Osteocyte (in vitro differentiated cells): ENCODE measurements around the gene AURKAIP1. TPM values are rescaled to one million over a fixed set of nuclear protein-coding genes. Genes with fewer than 3 reads are reported as not detected.

Experiments
- DNase-seq: peaks from one replicate; pipeline ENCODE4 v3.0.0; 2021; ENCODE audit warnings: mixed read lengths; ENCODE audit not compliant: unreplicated experiment; ENCODE audit errors: extremely low spot score
- H3K27ac Mint-ChIP-seq: one replicate; pipeline ENCODE4 v1.8.0; 2021; ENCODE audit warnings: mild to moderate bottlenecking, mixed read lengths; ENCODE audit not compliant: unreplicated experiment
- H3K27me3 Mint-ChIP-seq: one replicate; pipeline ENCODE4 v1.8.0; 2021; ENCODE audit warnings: mixed read lengths; ENCODE audit not compliant: unreplicated experiment
- H3K36me3 Mint-ChIP-seq: one replicate; pipeline ENCODE4 v1.8.0; 2021; ENCODE audit warnings: mixed read lengths; ENCODE audit not compliant: unreplicated experiment
- H3K4me1 Mint-ChIP-seq: one replicate; pipeline ENCODE4 v1.8.0; 2021; ENCODE audit warnings: mixed read lengths; ENCODE audit not compliant: unreplicated experiment
- H3K4me3 Mint-ChIP-seq: one replicate; pipeline ENCODE4 v1.8.0; 2021; ENCODE audit warnings: mild to moderate bottlenecking, moderate library complexity, mixed read lengths; ENCODE audit not compliant: unreplicated experiment
- H3K9me3 Mint-ChIP-seq: one replicate; pipeline ENCODE4 v1.8.0; 2021; ENCODE audit warnings: mixed read lengths; ENCODE audit not compliant: unreplicated experiment
- CTCF ChIP-seq: fragments of 200-600 bp; sonication (generic); IDR thresholded peaks from 2 replicates; pipeline ENCODE4 v1.5.0; 2021; ENCODE audit warnings: antibody characterized with exemption, mild to moderate bottlenecking, moderate library complexity
- total RNA-seq: library from RNA; stranded (reverse); gene quantifications from 2 replicates; pipeline ENCODE4 v1.2.1, GENCODE V29; 2021

Gene AURKAIP1
- total RNA-seq, 1 donor from 2014 or later: 116 TPM

DNA sequence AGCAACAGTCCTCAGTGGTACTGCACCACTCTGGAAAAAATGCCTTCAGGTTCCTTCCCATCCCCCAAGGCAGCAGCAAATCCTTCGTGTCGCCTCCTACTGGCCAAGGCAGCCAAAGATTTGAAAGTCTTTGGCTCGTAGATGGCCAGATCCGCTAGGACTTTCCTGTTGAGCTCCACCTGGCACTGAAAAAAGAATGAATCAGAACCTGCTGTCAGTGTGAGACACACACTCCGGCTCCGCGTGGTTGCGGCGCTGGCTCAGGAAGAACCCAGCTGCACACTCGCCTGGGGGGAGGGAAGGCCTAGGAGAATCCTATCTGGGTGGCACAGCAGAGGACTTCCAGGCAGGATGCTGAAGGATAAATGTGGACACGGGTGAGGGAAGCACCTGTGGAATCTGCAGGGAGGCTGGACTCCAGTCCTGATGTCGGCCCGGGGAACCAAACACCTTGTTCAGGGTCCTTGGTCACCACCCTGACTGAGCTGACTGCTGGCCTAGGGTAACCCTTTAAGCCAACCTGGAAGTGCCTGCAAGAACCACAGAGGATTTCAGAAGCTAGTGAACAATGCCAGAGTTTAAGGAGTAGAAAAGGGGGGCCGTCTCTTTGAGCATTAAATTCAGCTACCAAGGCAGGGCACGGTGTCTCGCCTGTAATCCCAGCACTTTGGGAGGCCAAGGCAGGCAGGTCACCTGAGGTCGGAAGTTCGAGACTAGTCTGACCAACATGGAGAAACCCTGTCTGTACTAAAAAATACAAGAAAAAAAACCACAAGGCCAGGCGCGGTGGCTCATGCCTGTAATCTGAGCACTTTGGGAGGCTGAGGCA is 27.3 kb upstream of the AURKAIP1 start:
- DNase-seq: no peak
- H3K4me1 Mint-ChIP-seq: peaks cover 38% of the 10 kb centered on the region
- H3K27me3 Mint-ChIP-seq: no peaks in the 10 kb centered on the region
- H3K4me3 Mint-ChIP-seq: peak overlapping the region; percentile 36
- peaks cover 26% of the 10 kb centered on the region for H3K36me3 Mint-ChIP-seq
- peak; percentile 62 for TF ChIP-seq CTCF
- H3K27ac Mint-ChIP-seq: peak overlapping the region; percentile 60
- H3K9me3 Mint-ChIP-seq: no peaks in the 10 kb centered on the region

- Mint-ChIP-seq H3K4me3 (peak overlapping the region; percentile 36), H3K27me3 (no peaks in the 10 kb centered on the region), H3K36me3 (peaks cover 26% of the 10 kb centered on the region), H3K27ac (no peak overlapping the region), H3K9me3 (no peaks in the 10 kb centered on the region), H3K4me1 (peaks cover 36% of the 10 kb centered on the region)
- DNase-seq: no peak
- TF ChIP-seq CTCF: no peak
These were observed 26.5 kb upstream of the AURKAIP1 start for GRCh38 chr1:1401457-1402010.

DNA sequence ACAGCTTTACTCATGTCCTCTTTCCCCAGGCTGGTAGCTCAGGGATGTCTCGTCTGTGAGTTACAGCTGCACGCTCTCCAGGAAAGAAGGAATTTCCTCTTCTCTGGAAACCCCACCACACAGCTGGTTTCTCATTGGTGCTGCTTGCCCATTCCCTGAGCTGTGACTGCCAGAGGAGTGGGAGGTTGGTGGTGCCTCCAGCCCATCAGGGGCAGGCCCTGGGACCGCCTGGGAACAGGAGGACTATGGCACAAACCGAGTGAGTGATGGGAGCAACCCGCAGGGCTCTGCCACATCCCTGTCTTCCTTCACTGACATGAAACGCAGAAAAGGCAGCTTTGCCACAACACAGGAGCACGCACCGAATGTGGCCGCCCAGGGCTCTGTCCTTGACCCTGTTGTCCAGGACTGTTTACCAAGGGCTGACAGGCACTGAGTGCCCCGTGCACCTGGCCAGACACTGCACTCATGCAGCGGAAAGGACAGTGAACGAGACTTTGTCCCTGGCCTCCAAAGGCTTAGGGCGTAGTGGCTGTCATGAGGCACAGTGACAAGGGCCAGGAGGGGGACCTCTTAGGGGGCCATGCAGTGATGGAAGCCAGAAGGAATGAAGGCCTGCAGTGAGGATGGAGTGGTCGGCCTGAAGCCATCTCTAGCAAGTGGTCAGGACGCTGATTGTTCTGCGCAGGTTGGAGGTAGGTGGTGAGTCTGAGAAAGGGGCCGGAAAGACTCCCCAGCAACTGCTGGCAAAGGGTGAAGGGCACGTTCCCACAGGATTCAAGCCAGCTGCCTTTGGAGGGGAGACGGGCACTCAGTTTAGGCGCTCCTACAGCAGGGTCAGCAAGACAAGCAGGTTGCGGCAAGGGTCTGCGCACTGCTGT is 25.8 kb upstream of the AURKAIP1 start:
- H3K27ac Mint-ChIP-seq: peak overlapping the region; percentile 84
- no peak for DNase-seq

DNA sequence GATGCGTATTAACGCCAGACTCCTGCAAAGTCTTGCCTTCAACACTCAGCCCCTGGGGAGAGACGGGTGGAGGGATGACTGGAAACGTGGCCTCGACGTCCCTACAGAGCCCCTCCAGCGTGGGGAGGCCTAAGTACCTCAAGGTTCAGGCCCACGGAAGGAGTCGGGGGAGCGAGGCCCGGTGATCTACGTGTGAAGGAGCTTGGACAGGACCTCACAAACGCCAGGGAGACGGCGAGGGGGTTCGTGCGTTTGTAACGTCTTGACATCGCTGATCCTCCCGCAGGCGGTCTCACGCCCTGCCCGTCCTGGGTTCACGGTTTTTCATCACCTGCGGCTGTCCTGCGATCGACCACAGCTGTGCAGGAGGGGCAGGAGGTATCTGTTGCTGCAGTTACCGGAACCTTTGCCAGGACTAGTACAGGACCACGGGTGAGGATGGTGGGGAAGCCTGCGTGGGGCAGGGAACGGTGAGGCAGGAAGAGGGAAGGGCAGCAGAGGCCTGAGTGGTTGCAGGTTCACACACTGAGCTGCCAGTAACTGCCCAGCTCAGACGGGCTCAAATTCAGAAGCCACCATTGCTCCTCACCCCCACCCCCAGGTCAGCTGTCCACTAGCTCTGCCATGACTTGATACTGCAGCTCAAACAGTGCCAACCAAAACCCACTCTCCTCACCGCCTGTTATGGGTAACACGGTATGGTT is 25.0 kb upstream of the AURKAIP1 start:
- H3K27me3 Mint-ChIP-seq: no peaks in the 10 kb centered on the region
- peak overlapping the region; percentile 84 for H3K27ac Mint-ChIP-seq
- peaks cover 30% of the 10 kb centered on the region for H3K36me3 Mint-ChIP-seq
- TF ChIP-seq CTCF: no peak
- peak overlapping the region; percentile 85 for H3K4me3 Mint-ChIP-seq
- DNase-seq: no peak
- peaks cover 29% of the 10 kb centered on the region for H3K4me1 Mint-ChIP-seq
- H3K9me3 Mint-ChIP-seq: no peaks in the 10 kb centered on the region

More for the DNA sequence above, 25.8 kb upstream of the AURKAIP1 start:
- TF ChIP-seq CTCF: no peak
- Mint-ChIP-seq H3K36me3 (peaks cover 26% of the 10 kb centered on the region), H3K9me3 (no peaks in the 10 kb centered on the region), H3K4me1 (peaks cover 31% of the 10 kb centered on the region), H3K4me3 (peak overlapping the region; percentile 85), H3K27me3 (no peaks in the 10 kb centered on the region)
